Measurements from ENCODE around the gene ZFHX3.

Gene ZFHX3

GRCh38 chr16:72978212-72978611 is 69.7 kb downstream of the ZFHX3 start:
- no peak for DNase-seq

- DNase-seq, result no peak
Observed at GRCh38 chr16:72977127-72977526, 70.8 kb downstream of the ZFHX3 start.

DNA sequence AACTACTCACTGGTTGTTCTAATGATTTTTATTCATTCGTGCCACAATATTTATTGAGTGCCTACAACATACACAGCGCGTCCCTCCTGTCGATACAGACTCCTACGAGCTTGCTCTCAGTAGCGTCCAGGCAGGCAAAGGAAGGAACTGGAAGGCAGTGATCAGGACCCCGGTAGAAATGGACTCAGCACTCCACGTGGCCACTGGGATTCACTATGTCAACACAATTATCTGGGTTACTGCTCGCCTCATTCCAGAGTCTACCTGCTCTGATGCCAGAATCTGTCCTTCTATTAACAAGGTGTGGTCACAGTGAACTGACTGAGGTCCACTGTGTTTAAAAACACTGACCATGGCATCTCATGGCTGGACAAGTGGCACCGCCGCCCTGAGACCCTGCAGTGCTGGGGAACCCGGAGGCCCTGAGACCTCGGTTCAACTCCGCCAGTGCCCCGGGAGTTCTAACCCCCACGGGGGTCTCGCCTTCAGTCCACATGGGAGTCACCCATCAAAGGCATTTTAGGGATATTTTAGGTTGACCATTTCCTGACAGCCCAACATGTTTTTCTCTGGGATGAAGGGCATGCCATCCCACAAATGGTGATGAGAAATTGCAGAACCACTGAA is 71.4 kb downstream of the ZFHX3 start:
- DNase-seq, result no peak

- no peak for DNase-seq
Observed at GRCh38 chr16:72975809-72976437, 72.0 kb downstream of the ZFHX3 start.

DNA sequence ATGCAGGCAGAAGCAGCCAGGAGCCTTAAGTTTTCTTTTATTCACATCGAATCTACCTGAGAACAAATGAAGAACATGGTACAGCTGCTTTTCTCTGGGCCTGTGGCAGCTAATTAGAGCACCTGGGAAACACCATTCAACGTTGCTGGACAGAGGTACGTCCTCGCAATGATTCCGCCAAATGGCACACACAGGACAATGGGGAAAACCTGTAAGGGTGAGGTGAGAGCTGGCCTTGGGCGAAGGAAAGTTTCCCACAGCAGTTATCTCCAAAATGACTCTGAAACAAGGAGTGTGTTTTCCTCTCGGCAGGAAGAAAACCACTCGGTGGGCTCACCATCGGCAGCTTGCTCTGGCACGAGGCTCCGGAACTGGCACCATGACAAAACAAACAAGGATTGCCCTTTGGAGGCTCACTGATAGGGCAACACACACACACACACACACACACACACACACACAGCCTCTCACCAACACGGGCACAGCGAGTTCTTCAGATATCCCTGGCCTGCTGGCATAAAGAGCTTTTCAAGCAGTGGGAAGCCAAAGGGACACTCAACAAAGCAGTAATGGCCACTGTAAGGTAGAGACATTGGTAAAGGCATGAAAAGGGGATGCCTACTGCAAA is 73.7 kb downstream of the ZFHX3 start:
- DNase-seq, result no peak

DNA sequence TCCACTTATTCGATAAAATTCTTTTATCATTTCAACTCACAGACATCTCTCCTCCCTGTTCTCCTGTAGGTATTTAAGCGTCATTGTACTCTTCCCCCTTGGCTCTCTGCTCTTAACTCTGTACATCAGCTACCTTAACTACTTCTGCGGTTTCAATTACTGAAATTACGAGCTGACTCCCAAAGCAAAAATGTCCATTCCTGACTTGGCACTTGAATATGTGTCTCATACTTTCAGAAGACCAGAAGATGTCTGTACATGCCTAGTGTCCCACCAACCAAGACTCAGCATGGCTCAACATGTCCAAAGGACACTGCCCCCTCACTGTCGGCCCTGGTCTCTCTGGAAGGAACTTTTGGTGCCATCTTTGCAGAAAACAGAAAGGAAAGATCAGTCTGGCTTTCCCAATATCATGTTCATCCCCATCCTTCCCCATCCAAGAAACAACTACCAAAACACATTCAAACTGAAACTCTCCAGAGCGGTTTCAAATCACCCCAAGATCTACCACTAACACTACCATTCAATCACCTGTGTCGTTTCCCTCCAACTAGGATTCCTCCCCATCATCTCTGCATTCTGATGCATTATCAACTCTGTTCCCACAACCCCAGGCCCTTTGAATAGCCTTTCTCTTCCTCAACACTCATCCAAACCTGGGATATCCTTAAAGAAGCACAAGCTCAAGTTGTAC is 74.9 kb downstream of the ZFHX3 start:
- no peak for DNase-seq

- DNase-seq, result no peak
Observed at GRCh38 chr16:72971370-72971769, 76.6 kb downstream of the ZFHX3 start.

DNA sequence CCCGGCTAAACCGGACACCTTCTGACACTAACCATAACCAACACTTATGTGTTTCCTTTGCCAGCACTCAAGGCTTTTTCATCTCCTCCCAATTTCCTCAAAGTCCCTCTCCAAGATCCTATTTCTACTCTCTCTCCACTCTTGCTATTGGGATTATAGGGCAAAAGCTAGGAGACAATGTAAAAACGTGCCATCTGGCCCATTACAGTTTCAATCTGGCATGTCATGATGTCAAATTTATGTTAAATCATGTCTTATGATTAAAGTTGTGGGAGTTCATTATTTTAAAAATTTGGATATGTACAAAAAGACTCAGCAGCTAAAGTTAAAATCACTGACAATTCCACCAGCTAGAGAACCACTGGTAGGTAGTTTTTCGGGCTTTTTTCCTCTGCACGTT is 77.3 kb downstream of the ZFHX3 start:
- DNase-seq, result no peak

GRCh38 chr16:72969812-72970211 is 78.1 kb downstream of the ZFHX3 start:
- DNase-seq, result no peak

DNA sequence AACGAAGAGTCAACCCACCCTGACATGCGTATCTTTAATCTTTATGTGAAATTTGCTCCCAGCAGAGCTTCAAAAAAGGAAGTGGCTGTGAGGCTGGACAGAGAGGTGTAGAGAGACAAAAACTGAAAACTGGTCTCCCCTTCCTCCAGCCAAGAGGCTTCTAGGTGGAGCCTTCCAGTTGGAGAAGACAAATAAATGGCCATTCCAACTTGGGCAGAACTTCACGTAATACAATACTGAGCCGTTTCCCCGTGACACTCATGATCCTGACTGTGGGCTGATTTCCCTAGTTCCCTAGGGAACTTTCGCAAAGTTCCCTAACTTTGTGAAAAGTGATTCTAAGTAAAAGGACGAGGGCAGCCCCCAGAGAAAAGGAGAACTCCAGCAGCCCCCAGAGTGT is 78.8 kb downstream of the ZFHX3 start:
- no peak for DNase-seq

- DNase-seq, result no peak
Observed at GRCh38 chr16:72967941-72968340, 80.0 kb downstream of the ZFHX3 start.

GRCh38 chr16:72963533-72964315 is 84.2 kb downstream of the ZFHX3 start:
- DNase-seq, result peak in 4 of 56 donors; percentile 6 to 44 (median 13)

DNA sequence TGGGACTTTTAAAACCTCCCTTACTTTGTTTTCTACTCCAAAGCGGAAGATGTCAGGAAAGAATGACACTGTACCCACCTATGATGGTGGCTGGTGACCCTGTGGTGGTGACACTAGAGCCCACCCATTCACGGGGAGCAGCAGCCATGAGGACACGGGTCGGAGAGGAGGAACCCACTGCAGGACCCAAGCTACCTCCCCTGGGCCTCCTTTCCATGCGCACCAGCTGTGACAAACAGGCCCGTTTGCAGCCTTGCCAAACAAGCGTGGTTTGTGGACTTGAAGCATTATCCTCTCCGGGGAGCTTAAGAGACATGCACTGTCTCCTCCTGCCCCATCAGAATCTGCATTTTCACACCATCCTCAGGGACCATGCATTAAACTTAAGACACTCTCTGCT is 85.6 kb downstream of the ZFHX3 start:
- no peak for DNase-seq

DNA sequence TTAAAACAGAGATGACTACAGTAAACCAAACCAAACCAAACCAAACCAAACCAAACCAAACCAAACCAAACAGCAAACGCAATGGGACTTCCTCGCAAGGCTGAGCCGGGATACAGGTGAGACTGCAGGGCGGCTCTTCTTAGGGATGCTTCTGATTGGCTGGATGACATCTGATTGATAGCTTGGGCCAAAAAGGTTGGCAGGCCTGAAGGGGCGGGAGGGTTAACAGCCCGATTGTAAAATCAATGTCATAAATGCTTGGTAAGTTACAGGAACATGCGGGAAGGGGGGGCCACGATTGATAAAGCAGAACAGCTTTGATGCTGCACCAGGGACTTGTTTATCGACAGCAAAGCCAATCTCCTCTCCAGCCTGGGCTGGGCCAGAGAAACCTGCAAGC is 86.1 kb downstream of the ZFHX3 start:
- DNase-seq, result no peak

- peak in 1 of 56 donors; percentile 24 for DNase-seq
Observed at GRCh38 chr16:72961115-72961832, 86.7 kb downstream of the ZFHX3 start.

DNA sequence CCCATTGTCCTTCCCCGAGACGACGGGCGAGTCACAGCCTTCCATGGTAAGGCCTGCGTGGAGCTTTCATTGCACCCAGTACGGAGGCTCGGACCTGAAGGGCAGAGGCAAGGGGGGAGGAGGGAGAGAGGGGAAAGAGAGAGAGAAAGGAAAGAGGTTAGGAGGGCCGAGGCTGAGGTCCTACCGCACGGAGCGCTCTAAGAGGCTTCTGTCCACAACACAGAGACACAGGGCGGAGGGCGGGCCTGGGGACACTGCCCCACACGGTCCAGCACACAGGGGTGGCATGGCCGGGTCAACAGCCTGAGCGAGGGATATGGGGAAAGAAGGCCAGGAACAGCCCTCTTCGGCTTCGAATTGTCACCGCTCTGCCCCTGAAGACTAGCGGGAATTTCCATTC is 87.8 kb downstream of the ZFHX3 start:
- DNase-seq, result no peak

DNA sequence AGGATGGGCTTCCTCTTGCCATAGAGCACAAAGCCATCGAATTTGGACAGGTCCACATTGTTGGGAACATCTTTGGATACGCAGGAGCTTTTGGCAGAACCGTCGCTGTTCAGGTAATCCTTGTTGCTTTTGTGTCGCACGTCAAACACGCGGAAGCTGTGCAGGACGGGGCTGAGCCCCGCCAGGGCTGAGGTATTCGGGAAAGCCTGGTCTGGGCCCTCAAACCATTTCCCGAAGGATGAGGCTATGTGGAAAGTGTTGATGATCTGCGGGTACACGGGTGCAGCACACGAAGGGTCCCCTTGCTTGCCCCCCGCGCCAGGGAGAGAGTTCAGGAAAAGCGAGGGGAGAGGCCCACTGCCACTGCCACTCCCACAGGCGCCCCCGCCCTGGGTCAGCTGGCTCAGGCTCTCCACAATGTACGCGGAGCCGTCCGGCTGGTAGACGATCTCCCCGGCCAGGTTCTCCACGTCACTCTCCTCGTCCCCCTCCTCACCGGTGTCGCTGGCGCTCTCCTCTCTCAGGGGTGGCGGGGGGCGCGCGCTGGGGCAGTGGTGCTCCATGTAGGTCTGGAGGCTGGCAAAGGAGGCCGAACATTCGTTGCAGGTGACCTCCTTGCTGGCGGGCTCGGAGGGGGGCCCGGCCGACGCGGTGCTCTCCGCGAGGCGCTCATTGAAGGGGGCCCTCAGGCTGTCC is 88.5 kb downstream of the ZFHX3 start:
- DNase-seq, result no peak

DNA sequence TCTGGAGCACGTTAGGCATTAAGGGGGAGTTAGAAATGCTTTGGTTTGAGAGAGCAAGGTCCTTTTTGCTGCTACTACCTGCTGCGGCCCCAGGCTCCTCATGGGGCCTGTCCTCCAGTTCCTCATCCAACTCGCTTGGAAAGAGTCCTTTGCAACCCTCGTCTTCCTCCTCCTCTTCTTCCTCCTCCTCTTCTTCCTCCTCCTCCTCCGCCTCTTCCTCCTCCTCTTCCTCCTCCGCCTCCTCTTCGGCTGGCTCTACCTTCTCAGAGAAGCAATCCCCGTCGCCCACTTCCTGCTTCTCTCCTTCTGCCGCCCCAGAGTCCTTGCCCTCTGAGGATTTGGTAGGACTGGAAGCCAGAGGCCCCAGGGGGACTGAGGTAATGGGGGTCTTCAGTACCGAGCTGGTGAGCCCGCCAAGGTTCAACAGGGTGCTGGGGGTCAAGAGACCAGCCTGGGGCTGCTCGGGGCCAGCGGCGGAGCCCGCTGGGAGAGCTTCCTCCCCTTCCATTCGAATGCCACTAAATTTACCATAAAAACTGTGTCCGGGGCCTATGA is 89.3 kb downstream of the ZFHX3 start:
- no peak for DNase-seq

DNA sequence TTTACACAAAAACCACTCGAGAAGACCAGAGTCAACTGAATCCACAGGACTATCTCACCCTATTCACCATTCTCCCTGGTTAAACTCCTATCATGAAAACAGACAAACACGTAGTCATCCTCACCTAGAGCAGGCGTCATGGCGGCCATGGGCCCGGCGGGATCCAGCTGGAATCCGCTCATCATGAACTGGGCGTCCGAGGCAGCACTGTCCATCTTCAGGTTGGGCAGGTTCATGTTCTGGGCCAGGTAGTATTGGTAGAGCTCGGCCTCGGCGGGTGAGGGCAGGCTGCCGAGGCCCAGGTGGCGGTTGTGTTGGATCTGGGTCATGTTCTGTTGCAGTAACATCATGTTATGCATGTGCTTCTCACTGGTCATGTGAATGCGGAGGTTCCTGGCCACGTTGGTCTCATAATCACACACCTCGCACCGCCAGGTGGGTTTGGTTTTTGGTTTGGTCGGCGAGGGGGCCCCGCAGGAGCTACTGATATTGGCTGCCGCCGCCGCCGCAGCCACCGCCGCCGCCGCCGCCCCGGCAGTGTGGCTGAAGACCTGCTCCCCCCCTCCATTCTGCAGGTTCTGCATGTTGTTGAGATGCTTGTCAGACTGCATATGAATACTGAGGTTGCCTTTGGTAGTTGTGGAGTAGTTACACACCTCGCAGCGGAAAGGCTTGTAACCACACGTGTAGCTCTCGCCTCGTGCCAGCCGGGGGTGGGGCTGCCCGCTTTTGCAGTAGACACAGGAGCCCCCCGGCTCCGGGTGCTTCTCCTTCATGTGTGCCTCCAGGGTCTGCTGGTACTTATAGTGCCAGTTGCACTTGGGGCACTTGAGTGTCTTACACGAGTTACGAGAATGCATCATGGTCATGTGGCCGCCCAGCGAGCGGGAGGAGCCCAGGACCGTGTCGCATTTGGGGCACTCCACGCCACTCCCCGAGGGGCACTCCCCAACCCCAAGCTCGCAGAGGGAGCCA is 90.3 kb downstream of the ZFHX3 start:
- no peak for DNase-seq
